Natural killer cell (primary cell): ENCODE measurements around the gene PTGIS. TPM values are rescaled to one million over a fixed set of nuclear protein-coding genes. Genes with fewer than 3 reads are reported as not detected.

Experiments used
- ATAC-seq, 3 donors: fragments of 150-1000 bp in 2 of 3; fragments of 200-7000 bp in 1 of 3; cut with Tn5 transposase; 1 replicate in 1 of 3; 2 replicates in 2 of 3; pipeline ENCODE4 v1.10.0; 2021; ENCODE audit warnings: mild to moderate bottlenecking in 2 of 3, moderate library complexity in 2 of 3
- DNase-seq, 2 donors: peaks; one replicate each; pipeline versions ENCODE4 v3.0.0 to v3.0.0-alpha.2; 2013 to 2021; ENCODE audit warnings: mixed read lengths in 1 of 2
- H3K27ac ChIP-seq: one replicate; pipeline ENCODE4 v1.5.1; 2013; ENCODE audit warnings: mild to moderate bottlenecking, low read length
- H3K27me3 ChIP-seq: one replicate; pipeline ENCODE4 v1.6.1; 2013; ENCODE audit warnings: low read length; ENCODE audit not compliant: control insufficient read depth, insufficient read depth
- H3K36me3 ChIP-seq: one replicate; pipeline ENCODE4 v1.6.1; 2013; ENCODE audit warnings: low read length; ENCODE audit not compliant: control insufficient read depth, insufficient read depth
- H3K4me1 ChIP-seq: one replicate; pipeline ENCODE4 v1.6.1; 2013; ENCODE audit warnings: low read length; ENCODE audit not compliant: control insufficient read depth, insufficient read depth
- H3K4me3 ChIP-seq: one replicate; pipeline ENCODE4 v1.5.1; 2013; ENCODE audit warnings: low read length
- H3K9me3 ChIP-seq: one replicate; pipeline ENCODE4 v1.6.1; 2013; ENCODE audit warnings: low read length; ENCODE audit not compliant: control insufficient read depth, insufficient read depth
- H3K27ac Mint-ChIP-seq, 2 donors: one replicate each; pipeline ENCODE4 v1.8.0; 2022; ENCODE audit warnings: mild to moderate bottlenecking in 2 of 2, mixed read lengths in 2 of 2, moderate library complexity in 1 of 2
- H3K27me3 Mint-ChIP-seq, 2 donors: one replicate each; pipeline ENCODE4 v1.8.0; 2022; ENCODE audit warnings: low read depth in 2 of 2, mixed read lengths in 2 of 2
- H3K36me3 Mint-ChIP-seq: one replicate; pipeline ENCODE4 v1.8.0; 2022; ENCODE audit warnings: mixed read lengths
- H3K4me1 Mint-ChIP-seq, 2 donors: one replicate each; pipeline ENCODE4 v1.8.0; 2022; ENCODE audit warnings: mixed read lengths in 2 of 2
- H3K4me3 Mint-ChIP-seq: one replicate; pipeline ENCODE4 v1.8.0; 2022; ENCODE audit warnings: mild to moderate bottlenecking, moderate library complexity, mixed read lengths
- H3K9me3 Mint-ChIP-seq, 2 donors: one replicate each; pipeline ENCODE4 v1.8.0; 2022; ENCODE audit warnings: mixed read lengths in 2 of 2
- CTCF ChIP-seq: fragments of 200-600 bp; IDR thresholded peaks from one replicate; pipeline ENCODE4 v1.8.0; 2022; ENCODE audit warnings: antibody characterized with exemption
- WGBS: methylation state at CpG from one replicate; pipeline ENCODE4 v1.1.7; 2013; ENCODE audit warnings: missing lambda C conversion rate; ENCODE audit not compliant: insufficient coverage; 5-methylcytosine and 5-hydroxymethylcytosine counted together
- intact Hi-C: fragments of 100-400 bp; cut with micrococcal nuclease; formaldehyde crosslinking; loops from one replicate; pipeline ENCODE4 v1.14.2; 2022
- total RNA-seq, 4 donors: library from RNA; stranded (reverse); fragments of 120-200 nt in 1 of 4; gene quantifications; one replicate each; pipeline versions ENCODE4 v1.2.3 to v1.2.4, GENCODE V29; 2013 to 2022

PTGIS gene
- total RNA-seq, 3 donors from 2014 or later (not counting 1 experiment from before 2014, with no cell fraction given) = not detected

- Mint-ChIP-seq H3K9me3 (peaks cover 0 to 2% of the 10 kb centered on the region in 2 donors), H3K27me3 (peaks cover 44 to 63% of the 10 kb centered on the region in 2 donors), H3K4me3 (no peak overlapping the region), H3K4me1 (peaks cover 0 to 2% of the 10 kb centered on the region in 2 donors), H3K36me3 (no peaks in the 10 kb centered on the region), H3K27ac (no peak overlapping the region)
- ATAC-seq (no peak), DNase-seq (no peak)
- 91% methylated on average over 5 of the region's 5 CpGs for whole genome bisulfite sequencing
- TF ChIP-seq CTCF = no peak
- no peak overlapping the region for H3K4me3 ChIP-seq
- H3K4me1 ChIP-seq = no peaks in the 10 kb centered on the region
- intact Hi-C loops = no loop called here
- H3K36me3 ChIP-seq = no peaks in the 10 kb centered on the region
- H3K27ac ChIP-seq = no peak overlapping the region
- peaks cover 16% of the 10 kb centered on the region for H3K27me3 ChIP-seq
- H3K9me3 ChIP-seq = no peaks in the 10 kb centered on the region
Observed at GRCh38 chr20:49489688-49490087, 78.2 kb downstream of the PTGIS start.

- no peak overlapping the region for H3K4me3 Mint-ChIP-seq
- no peak for TF ChIP-seq CTCF
- H3K4me1 Mint-ChIP-seq = peaks cover 13 to 15% of the 10 kb centered on the region in 2 donors
- Histone ChIP-seq H3K36me3 (no peaks in the 10 kb centered on the region), H3K9me3 (peaks cover 3% of the 10 kb centered on the region), H3K4me3 (no peak overlapping the region), H3K4me1 (peaks cover 17% of the 10 kb centered on the region), H3K27ac (no peak overlapping the region), H3K27me3 (peaks cover 36% of the 10 kb centered on the region)
- no peaks in the 10 kb centered on the region for H3K36me3 Mint-ChIP-seq
- no peak for ATAC-seq
- peaks cover 57 to 68% of the 10 kb centered on the region in 2 donors for H3K27me3 Mint-ChIP-seq
- intact Hi-C loops = no loop called here
- no peak for DNase-seq
- peaks cover 0 to 3% of the 10 kb centered on the region in 2 donors for H3K9me3 Mint-ChIP-seq
- no peak overlapping the region for H3K27ac Mint-ChIP-seq
Observed at GRCh38 chr20:49486064-49486463, 81.9 kb downstream of the PTGIS start.

GRCh38 chr20:49485563-49485962 lies 82.4 kb downstream of the PTGIS start:
- no peak overlapping the region for H3K27ac Mint-ChIP-seq
- H3K36me3 ChIP-seq = no peaks in the 10 kb centered on the region
- H3K27me3 ChIP-seq = peaks cover 36% of the 10 kb centered on the region
- TF ChIP-seq CTCF = no peak
- peaks cover 62 to 72% of the 10 kb centered on the region in 2 donors for H3K27me3 Mint-ChIP-seq
- H3K4me1 ChIP-seq = peaks cover 17% of the 10 kb centered on the region
- H3K9me3 Mint-ChIP-seq = peaks cover 0 to 3% of the 10 kb centered on the region in 2 donors
- no peak for DNase-seq
- H3K36me3 Mint-ChIP-seq = no peaks in the 10 kb centered on the region
- peaks cover 3% of the 10 kb centered on the region for H3K9me3 ChIP-seq
- no peak overlapping the region for H3K4me3 Mint-ChIP-seq
- ATAC-seq = no peak
- peaks cover 13 to 15% of the 10 kb centered on the region in 2 donors for H3K4me1 Mint-ChIP-seq
- intact Hi-C loops = no loop called here
- no peak overlapping the region for H3K4me3 ChIP-seq
- WGBS = 83% methylated on average over 1 of the region's 1 CpG
- H3K27ac ChIP-seq = no peak overlapping the region
